Right lobe of liver (tissue), 4 donors: ENCODE data around the gene FAM234B.

Source experiments
- CTCF ChIP-seq, 4 donors: fragments of 200-600 bp in 3 of 4; fragments of 450-650 bp in 1 of 4; IDR thresholded peaks; one replicate each; pipeline versions ENCODE4 v1.5.1 to v1.8.0; 2016 to 2022; ENCODE audit warnings: antibody characterized with exemption in 4 of 4, mild to moderate bottlenecking in 2 of 4
- POLR2A ChIP-seq: fragments of 450-650 bp; IDR thresholded peaks from one replicate; pipeline ENCODE4 v1.6.1; 2017; ENCODE audit warnings: antibody characterized with exemption, mild to moderate bottlenecking
- donor health status: DM: no; HTN: no; CAD: no.
- donor health status: DM: no; HTN: no; CAD: no.
- donor health status: DM: no; HTN: yes; CAD: no.

DNA sequence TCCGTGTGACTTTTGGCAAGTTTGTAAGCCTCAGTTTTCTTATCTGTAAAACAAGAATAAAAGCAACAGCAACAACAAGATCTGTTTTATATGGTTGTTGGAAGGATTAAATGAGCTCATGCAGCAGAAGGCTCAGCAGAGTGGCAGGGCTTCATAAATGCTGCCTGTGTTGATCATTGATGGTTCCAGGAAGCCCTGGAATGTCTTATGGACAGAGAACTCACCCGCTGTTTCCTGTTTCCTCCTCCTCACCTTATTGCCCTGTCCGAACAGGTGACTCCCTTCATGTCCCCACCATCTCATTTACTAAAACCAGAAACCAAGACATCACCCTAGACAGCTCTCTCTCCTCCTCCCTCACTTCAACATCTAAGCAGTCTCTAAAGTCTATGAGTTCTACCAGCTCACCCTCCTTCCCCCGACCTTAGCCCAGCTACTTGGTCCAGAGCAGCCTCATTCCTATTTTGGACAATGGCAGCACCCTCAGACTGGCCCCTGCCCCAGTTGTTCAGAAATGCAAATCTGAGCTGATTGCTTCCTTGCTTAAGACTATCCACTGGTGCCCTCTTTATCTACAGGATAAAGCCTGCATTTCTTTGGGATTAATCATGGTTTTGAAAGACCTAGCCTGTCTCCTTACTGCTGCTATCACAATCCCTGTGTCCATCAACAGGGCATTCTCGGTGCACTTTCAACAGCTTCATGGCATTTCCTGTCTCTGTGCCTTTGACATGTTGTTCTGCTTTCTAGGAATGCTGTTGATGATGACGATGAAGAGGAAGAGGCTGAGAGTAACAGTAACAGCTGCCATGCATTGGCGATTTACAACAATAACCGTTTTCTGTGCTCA is 80.7 kb downstream of the FAM234B start:
- TF ChIP-seq CTCF (IDR thresholded peaks at IDR 0.05) (no peak), POLR2A (no peak)
